Liver (tissue), 3 donors: ENCODE results near the gene BHLHA15.

ENCODE experiments used
- CTCF ChIP-seq: fragments of 150-350 bp; IDR thresholded peaks from 2 replicates; pipeline ENCODE4 v1.5.1; 2017; ENCODE audit warnings: improper control_type of control experiment, low read depth, low read length; ENCODE audit not compliant: missing input control
- EGR1 ChIP-seq, 2 donors: IDR thresholded peaks; 2 replicates each; pipeline ENCODE4 v1.6.1; 2016 to 2018; ENCODE audit warnings: antibody characterized with exemption in 2 of 2, low read depth in 2 of 2
- GABPA ChIP-seq, 2 donors: IDR thresholded peaks in 1 of 2; conservative IDR thresholded peaks in 1 of 2; 2 replicates each; pipeline ENCODE4 v1.6.1; 2016; ENCODE audit warnings: antibody characterized with exemption in 2 of 2, mild to moderate bottlenecking in 1 of 2, moderate library complexity in 1 of 2
- JUND ChIP-seq, 2 donors: IDR thresholded peaks; 2 replicates each; pipeline ENCODE4 v1.6.1; 2016; ENCODE audit warnings: antibody characterized with exemption in 2 of 2
- MAX ChIP-seq: IDR thresholded peaks from 2 replicates; pipeline ENCODE4 v1.6.1; 2016; ENCODE audit warnings: antibody characterized with exemption
- RAD21 ChIP-seq, 2 donors: IDR thresholded peaks; 2 replicates each; pipeline ENCODE4 v1.6.1; 2016; ENCODE audit warnings: antibody characterized with exemption in 2 of 2, mild to moderate bottlenecking in 2 of 2
- REST ChIP-seq: IDR thresholded peaks from 2 replicates; pipeline ENCODE4 v1.6.1; 2016; ENCODE audit warnings: antibody characterized with exemption, mild to moderate bottlenecking
- RXRA ChIP-seq, 2 donors: IDR thresholded peaks; 2 replicates each; pipeline ENCODE4 v1.6.1; 2017 to 2018; ENCODE audit warnings: antibody characterized with exemption in 2 of 2, mild to moderate bottlenecking in 1 of 2
- SP1 ChIP-seq: IDR thresholded peaks from 2 replicates; pipeline ENCODE4 v1.6.1; 2018; ENCODE audit warnings: antibody characterized with exemption, mild to moderate bottlenecking
- TAF1 ChIP-seq: conservative IDR thresholded peaks from 2 replicates; pipeline ENCODE4 v1.6.1; 2016; ENCODE audit warnings: antibody characterized with exemption, mild to moderate bottlenecking
- YY1 ChIP-seq: IDR thresholded peaks from 2 replicates; pipeline ENCODE4 v1.6.1; 2016; ENCODE audit warnings: antibody characterized with exemption, mild to moderate bottlenecking
- TF ChIP-seq, protein P1 (sequence below): IDR thresholded peaks from 2 replicates; pipeline ENCODE4 v1.6.1; 2016; ENCODE audit warnings: antibody characterized with exemption
- TF ChIP-seq, protein P2 (sequence below): IDR thresholded peaks from 2 replicates; pipeline ENCODE4 v1.6.1; 2016; ENCODE audit warnings: antibody characterized with exemption
- donor health status: healthy.
- donor health status: healthy.

DNA sequence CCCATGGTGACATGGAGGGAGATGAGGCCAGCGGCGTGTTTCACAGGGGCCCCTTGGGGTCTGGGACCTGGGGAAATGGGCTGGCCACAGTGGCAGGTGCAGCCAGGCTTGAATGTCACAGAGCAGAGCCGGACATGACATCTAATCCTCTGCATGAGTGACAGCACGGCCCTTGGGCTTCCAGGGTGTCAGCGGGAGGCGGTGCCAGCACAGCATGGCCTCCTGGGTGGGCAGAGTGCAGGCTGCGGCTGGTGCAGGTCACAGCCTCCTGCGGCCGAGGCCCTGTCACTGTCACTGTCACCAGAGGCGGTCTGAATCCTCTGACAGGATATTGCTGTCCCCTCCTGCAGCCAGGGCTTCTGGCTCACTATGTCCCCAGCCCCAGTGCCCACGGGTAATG is 18.2 kb downstream of the BHLHA15 start:
- TF ChIP-seq CTCF (no peak), JUND (IDR thresholded peaks at IDR 0.05) (no peak), EGR1 (IDR thresholded peaks at IDR 0.05; ENCODE audit: low read depth in 2 of 2) (no peak), YY1 (no peak), MAX (no peak), RXRA (IDR thresholded peaks at IDR 0.05) (no peak), RAD21 (IDR thresholded peaks at IDR 0.05) (no peak), GABPA (IDR thresholded peaks at IDR 0.05 in 1 of 2, conservative IDR thresholded peaks at IDR 0.05 in 1 of 2) (no peak), TAF1 (no peak), SP1 (no peak), REST (no peak)
- TF ChIP-seq, protein P1, sequence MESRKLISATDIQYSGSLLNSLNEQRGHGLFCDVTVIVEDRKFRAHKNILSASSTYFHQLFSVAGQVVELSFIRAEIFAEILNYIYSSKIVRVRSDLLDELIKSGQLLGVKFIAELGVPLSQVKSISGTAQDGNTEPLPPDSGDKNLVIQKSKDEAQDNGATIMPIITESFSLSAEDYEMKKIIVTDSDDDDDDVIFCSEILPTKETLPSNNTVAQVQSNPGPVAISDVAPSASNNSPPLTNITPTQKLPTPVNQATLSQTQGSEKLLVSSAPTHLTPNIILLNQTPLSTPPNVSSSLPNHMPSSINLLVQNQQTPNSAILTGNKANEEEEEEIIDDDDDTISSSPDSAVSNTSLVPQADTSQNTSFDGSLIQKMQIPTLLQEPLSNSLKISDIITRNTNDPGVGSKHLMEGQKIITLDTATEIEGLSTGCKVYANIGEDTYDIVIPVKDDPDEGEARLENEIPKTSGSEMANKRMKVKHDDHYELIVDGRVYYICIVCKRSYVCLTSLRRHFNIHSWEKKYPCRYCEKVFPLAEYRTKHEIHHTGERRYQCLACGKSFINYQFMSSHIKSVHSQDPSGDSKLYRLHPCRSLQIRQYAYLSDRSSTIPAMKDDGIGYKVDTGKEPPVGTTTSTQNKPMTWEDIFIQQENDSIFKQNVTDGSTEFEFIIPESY, result no peak
- TF ChIP-seq, protein P2, sequence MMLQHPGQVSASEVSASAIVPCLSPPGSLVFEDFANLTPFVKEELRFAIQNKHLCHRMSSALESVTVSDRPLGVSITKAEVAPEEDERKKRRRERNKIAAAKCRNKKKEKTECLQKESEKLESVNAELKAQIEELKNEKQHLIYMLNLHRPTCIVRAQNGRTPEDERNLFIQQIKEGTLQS, result no peak
